KOPT-K1 (cell line): ENCODE data around the gene KIAA1549.

Source experiments
- H3K27ac ChIP-seq: fragments of 200-600 bp; sonication (generic); 2 replicates; pipeline ENCODE4 v1.5.1; 2016; ENCODE audit warnings: antibody characterized with exemption, mild to moderate bottlenecking, low read depth, low read length; ENCODE audit not compliant: poor library complexity, severe bottlenecking
- H3K36me3 ChIP-seq: fragments of 200-600 bp; sonication (generic); 2 replicates; pipeline ENCODE4 v1.5.1; 2017; ENCODE audit warnings: antibody characterized with exemption, mild to moderate bottlenecking, low read length, moderate library complexity; ENCODE audit not compliant: insufficient read depth
- H3K9me3 ChIP-seq: fragments of 200-600 bp; sonication (generic); 2 replicates; pipeline ENCODE4 v1.5.1; 2017; ENCODE audit warnings: antibody characterized with exemption, low read length, mild to moderate bottlenecking; ENCODE audit not compliant: insufficient read depth, poor library complexity, severe bottlenecking

KIAA1549 gene

GRCh38 chr7:138878051-138878450, 103.1 kb downstream of the KIAA1549 start:
- H3K9me3 ChIP-seq: no peaks in the 10 kb centered on the region
- H3K27ac ChIP-seq: no peak overlapping the region
- H3K36me3 ChIP-seq: no peaks in the 10 kb centered on the region

GRCh38 chr7:138876326-138876725, 104.9 kb downstream of the KIAA1549 start:
- Histone ChIP-seq H3K36me3 (no peaks in the 10 kb centered on the region), H3K27ac (no peak overlapping the region), H3K9me3 (no peaks in the 10 kb centered on the region)

GRCh38 chr7:138875794-138876193, 105.4 kb downstream of the KIAA1549 start:
- no peaks in the 10 kb centered on the region for H3K36me3 ChIP-seq
- no peak overlapping the region for H3K27ac ChIP-seq
- H3K9me3 ChIP-seq: no peaks in the 10 kb centered on the region

GRCh38 chr7:138873220-138873892, 107.8 kb downstream of the KIAA1549 start:
- Histone ChIP-seq H3K27ac (no peak overlapping the region), H3K9me3 (no peaks in the 10 kb centered on the region), H3K36me3 (no peaks in the 10 kb centered on the region)

- Histone ChIP-seq H3K9me3 (no peaks in the 10 kb centered on the region), H3K36me3 (no peaks in the 10 kb centered on the region), H3K27ac (no peak overlapping the region)
Observed at GRCh38 chr7:138872576-138872975, 108.6 kb downstream of the KIAA1549 start.

GRCh38 chr7:138871814-138872090, 109.4 kb downstream of the KIAA1549 start:
- H3K36me3 ChIP-seq: no peaks in the 10 kb centered on the region
- H3K9me3 ChIP-seq: no peaks in the 10 kb centered on the region
- H3K27ac ChIP-seq: no peak overlapping the region

- no peak overlapping the region for H3K27ac ChIP-seq
- H3K36me3 ChIP-seq: no peaks in the 10 kb centered on the region
- H3K9me3 ChIP-seq: no peaks in the 10 kb centered on the region
Observed at GRCh38 chr7:138871065-138871813, 110.0 kb downstream of the KIAA1549 start.

GRCh38 chr7:138869353-138869752, 111.8 kb downstream of the KIAA1549 start:
- H3K27ac ChIP-seq: no peak overlapping the region
- no peaks in the 10 kb centered on the region for H3K36me3 ChIP-seq
- H3K9me3 ChIP-seq: no peaks in the 10 kb centered on the region

- Histone ChIP-seq H3K9me3 (no peaks in the 10 kb centered on the region), H3K27ac (no peak overlapping the region), H3K36me3 (no peaks in the 10 kb centered on the region)
Observed at GRCh38 chr7:138868711-138869110, 112.5 kb downstream of the KIAA1549 start.

- H3K36me3 ChIP-seq: no peaks in the 10 kb centered on the region
- no peaks in the 10 kb centered on the region for H3K9me3 ChIP-seq
- no peak overlapping the region for H3K27ac ChIP-seq
Observed at GRCh38 chr7:138867744-138868143, 113.4 kb downstream of the KIAA1549 start.

- H3K27ac ChIP-seq: peak overlapping the region; percentile 56
- no peaks in the 10 kb centered on the region for H3K36me3 ChIP-seq
- H3K9me3 ChIP-seq: no peaks in the 10 kb centered on the region
Observed at GRCh38 chr7:138866353-138866752, 114.8 kb downstream of the KIAA1549 start.

- H3K27ac ChIP-seq: peak overlapping the region; percentile 56
- H3K36me3 ChIP-seq: no peaks in the 10 kb centered on the region
- no peaks in the 10 kb centered on the region for H3K9me3 ChIP-seq
Observed at GRCh38 chr7:138865843-138866242, 115.3 kb downstream of the KIAA1549 start.

GRCh38 chr7:138864667-138865066, 116.5 kb downstream of the KIAA1549 start:
- no peaks in the 10 kb centered on the region for H3K9me3 ChIP-seq
- H3K27ac ChIP-seq: peak overlapping the region; percentile 56
- H3K36me3 ChIP-seq: no peaks in the 10 kb centered on the region

- H3K27ac ChIP-seq: peak overlapping the region; percentile 3
- no peaks in the 10 kb centered on the region for H3K36me3 ChIP-seq
- H3K9me3 ChIP-seq: no peaks in the 10 kb centered on the region
Observed at GRCh38 chr7:138863931-138864330, 117.3 kb downstream of the KIAA1549 start.

GRCh38 chr7:138861051-138861450, 120.1 kb downstream of the KIAA1549 start:
- H3K9me3 ChIP-seq: peaks cover 16% of the 10 kb centered on the region
- no peaks in the 10 kb centered on the region for H3K36me3 ChIP-seq
- no peak overlapping the region for H3K27ac ChIP-seq

GRCh38 chr7:138857728-138858127, 123.5 kb downstream of the KIAA1549 start:
- H3K36me3 ChIP-seq: no peaks in the 10 kb centered on the region
- H3K27ac ChIP-seq: no peak overlapping the region
- H3K9me3 ChIP-seq: peaks cover 16% of the 10 kb centered on the region
